Measurements from ENCODE around the gene RERE. TPM values are rescaled to one million over a fixed set of nuclear protein-coding genes. Genes with fewer than 3 reads are reported as not detected.
"Not testable (repeated sequence)": the region's sequence is repeated elsewhere in the genome, so short reads cannot be mapped to it uniquely, and the experiment has no call there.

Gene RERE
- total RNA-seq, 2 experiments from 2014 or later: 45.8 to 57.1 TPM

DNA sequence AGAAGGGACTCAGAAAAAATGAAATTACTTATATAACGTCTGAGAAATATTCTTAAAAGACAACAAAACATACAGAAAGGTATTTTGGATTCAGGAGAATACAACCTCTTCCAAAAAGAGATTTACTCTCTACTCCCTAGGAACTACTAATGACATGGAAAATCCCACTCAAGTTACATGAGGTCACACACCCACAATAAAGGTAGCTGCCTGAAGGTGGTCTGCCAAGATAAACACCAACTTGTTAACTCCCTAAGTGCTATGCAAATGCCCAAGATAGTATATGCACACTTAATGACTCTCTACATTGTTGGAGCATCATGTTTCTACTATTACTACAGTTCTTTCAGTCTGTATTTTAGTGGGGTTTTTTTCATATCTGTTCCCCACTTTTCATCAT, 26.5 kb downstream of the RERE start:
- no peak overlapping the region for H3K27ac Mint-ChIP-seq
- no peaks in the 10 kb centered on the region for H3K27me3 Mint-ChIP-seq
- TF ChIP-seq, protein P1, sequence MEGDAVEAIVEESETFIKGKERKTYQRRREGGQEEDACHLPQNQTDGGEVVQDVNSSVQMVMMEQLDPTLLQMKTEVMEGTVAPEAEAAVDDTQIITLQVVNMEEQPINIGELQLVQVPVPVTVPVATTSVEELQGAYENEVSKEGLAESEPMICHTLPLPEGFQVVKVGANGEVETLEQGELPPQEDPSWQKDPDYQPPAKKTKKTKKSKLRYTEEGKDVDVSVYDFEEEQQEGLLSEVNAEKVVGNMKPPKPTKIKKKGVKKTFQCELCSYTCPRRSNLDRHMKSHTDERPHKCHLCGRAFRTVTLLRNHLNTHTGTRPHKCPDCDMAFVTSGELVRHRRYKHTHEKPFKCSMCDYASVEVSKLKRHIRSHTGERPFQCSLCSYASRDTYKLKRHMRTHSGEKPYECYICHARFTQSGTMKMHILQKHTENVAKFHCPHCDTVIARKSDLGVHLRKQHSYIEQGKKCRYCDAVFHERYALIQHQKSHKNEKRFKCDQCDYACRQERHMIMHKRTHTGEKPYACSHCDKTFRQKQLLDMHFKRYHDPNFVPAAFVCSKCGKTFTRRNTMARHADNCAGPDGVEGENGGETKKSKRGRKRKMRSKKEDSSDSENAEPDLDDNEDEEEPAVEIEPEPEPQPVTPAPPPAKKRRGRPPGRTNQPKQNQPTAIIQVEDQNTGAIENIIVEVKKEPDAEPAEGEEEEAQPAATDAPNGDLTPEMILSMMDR (IDR thresholded peaks at IDR 0.05): no peak
- DNase-seq: no peak
- ChIA-PET POLR2A (no interaction called here), CTCF (no interaction called here)
- no peaks in the 10 kb centered on the region for H3K9me3 Mint-ChIP-seq
- ATAC-seq: no peak
- peaks cover 6% of the 10 kb centered on the region for H3K36me3 Mint-ChIP-seq (ENCODE audit: low read depth)
- peaks cover 3% of the 10 kb centered on the region for H3K4me1 Mint-ChIP-seq (ENCODE audit: low read depth)
- no peak overlapping the region for H3K4me3 Mint-ChIP-seq
- intact Hi-C loops (cut with micrococcal nuclease): no loop called here

DNA sequence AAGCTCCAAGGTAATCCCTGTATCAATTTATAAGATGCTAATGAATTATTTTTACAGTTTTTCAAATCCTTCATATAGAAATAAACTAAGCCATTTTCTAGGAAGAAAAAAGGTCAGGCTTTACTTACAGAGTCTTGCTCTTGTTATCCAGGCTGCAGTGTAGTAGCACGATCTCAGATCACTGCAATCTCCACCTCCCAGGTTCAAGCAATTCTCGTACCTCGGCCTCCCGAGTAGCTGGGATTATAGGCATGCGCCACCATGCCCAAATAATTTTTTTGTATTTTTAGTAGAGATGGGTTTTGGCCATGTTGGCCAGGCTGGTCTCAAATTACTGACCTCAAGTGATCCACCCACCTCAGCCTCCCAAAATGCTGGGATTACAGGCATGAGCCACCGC, 27.0 kb downstream of the RERE start:
- peaks cover 6% of the 10 kb centered on the region for H3K36me3 Mint-ChIP-seq (ENCODE audit: low read depth)
- no peak for DNase-seq
- CTCF ChIA-PET: no interaction called here
- H3K27ac Mint-ChIP-seq: no peak overlapping the region
- H3K27me3 Mint-ChIP-seq: no peaks in the 10 kb centered on the region
- TF ChIP-seq, protein P1 (IDR thresholded peaks at IDR 0.05): no peak
- no peaks in the 10 kb centered on the region for H3K9me3 Mint-ChIP-seq
- H3K4me3 Mint-ChIP-seq: no peak overlapping the region
- H3K4me1 Mint-ChIP-seq (ENCODE audit: low read depth): peaks cover 3% of the 10 kb centered on the region
- intact Hi-C loops (cut with micrococcal nuclease): no loop called here
- POLR2A ChIA-PET: interaction anchor here (1.0 kb wide), 1 partner anchor 73 kb away, joined by 3 read pairs; no protein-coding TSS in a partner anchor
- ATAC-seq: no peak

DNA sequence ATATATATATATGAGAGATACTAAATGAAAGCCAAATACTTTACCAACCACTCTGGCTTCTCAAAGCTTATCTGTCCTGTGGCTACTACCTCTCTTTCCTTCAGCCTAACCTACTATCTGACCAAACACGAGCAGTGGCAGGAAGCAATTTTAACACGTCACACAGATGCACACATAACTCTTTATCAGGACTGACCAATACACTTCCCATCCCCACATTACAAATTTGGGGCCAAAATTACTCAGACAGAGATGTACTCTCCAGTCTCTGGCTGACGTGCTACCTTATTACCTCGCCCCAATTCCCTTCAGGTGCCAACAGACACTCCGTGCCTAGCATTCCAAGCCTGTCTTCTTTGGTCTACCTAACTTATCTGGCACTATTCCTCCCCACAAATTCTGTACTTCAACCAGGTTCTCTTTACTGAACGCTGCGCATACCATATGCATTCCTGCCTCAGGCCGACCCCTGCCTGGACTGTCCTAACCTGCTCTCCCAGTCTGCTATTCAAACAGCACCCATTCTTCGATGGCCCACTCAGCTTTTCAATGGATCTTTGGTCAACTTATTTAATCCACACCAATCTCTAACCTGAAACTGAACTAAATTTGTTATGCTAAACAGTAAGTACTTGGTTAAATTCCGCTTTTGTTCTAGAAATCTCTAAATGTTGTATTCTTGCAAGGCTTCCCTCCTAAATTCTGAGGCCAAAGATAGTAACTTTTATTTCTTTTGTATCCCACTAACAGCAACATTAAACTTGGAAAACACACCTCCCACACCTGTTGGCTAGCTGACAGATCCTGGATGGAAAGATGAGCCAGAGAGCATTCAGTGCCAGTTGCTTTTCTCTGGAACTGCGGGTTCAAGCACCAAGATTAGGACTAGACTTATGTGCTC, 27.9 kb downstream of the RERE start:
- intact Hi-C loops (cut with micrococcal nuclease): no loop called here
- ChIA-PET POLR2A (interaction anchor here (1.0 kb wide), 1 partner anchor 74 kb away, joined by 3 read pairs; no protein-coding TSS in a partner anchor), CTCF (interaction anchor here (1.0 kb wide), 1 partner anchor 59 kb away, joined by 4 read pairs; no protein-coding TSS in a partner anchor)
- Mint-ChIP-seq H3K9me3 (no peaks in the 10 kb centered on the region), H3K36me3 (ENCODE audit: low read depth) (peaks cover 4% of the 10 kb centered on the region), H3K4me1 (ENCODE audit: low read depth) (peaks cover 3% of the 10 kb centered on the region), H3K27ac (no peak overlapping the region), H3K4me3 (no peak overlapping the region), H3K27me3 (no peaks in the 10 kb centered on the region)
- DNase-seq (no peak), ATAC-seq (no peak)
- TF ChIP-seq, protein P1 (IDR thresholded peaks at IDR 0.05): no peak

DNA sequence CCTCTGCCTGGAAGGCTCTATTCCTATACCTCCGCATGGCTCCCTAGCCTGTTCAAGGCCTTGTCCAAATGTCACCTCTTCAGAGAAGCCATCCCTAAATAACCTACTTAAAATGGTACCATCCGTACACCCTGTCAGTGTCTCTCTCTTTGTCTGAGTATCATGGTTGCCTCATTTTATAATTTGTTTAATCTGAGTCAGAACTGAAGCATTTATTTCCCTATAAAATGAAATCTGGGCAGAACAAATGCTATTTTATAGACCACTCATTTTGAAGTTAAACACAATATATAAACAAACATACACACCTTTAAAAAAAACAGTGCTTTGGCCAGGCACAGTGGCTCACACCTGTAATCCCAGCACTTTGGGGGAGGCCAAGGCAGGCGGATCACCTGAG, 30.2 kb downstream of the RERE start:
- H3K4me3 Mint-ChIP-seq: no peak overlapping the region
- peaks cover 3% of the 10 kb centered on the region for H3K36me3 Mint-ChIP-seq (ENCODE audit: low read depth)
- intact Hi-C loops (cut with micrococcal nuclease): no loop called here
- ATAC-seq (no peak), DNase-seq (no peak)
- H3K4me1 Mint-ChIP-seq (ENCODE audit: low read depth): peaks cover 3% of the 10 kb centered on the region
- H3K9me3 Mint-ChIP-seq: no peaks in the 10 kb centered on the region
- CTCF ChIA-PET: interaction anchor here (2.0 kb wide), 1 partner anchor 61 kb away, joined by 5 read pairs; no protein-coding TSS in a partner anchor
- POLR2A ChIA-PET: no interaction called here
- TF ChIP-seq, protein P1 (IDR thresholded peaks at IDR 0.05): no peak
- H3K27ac Mint-ChIP-seq: no peak overlapping the region
- no peaks in the 10 kb centered on the region for H3K27me3 Mint-ChIP-seq

DNA sequence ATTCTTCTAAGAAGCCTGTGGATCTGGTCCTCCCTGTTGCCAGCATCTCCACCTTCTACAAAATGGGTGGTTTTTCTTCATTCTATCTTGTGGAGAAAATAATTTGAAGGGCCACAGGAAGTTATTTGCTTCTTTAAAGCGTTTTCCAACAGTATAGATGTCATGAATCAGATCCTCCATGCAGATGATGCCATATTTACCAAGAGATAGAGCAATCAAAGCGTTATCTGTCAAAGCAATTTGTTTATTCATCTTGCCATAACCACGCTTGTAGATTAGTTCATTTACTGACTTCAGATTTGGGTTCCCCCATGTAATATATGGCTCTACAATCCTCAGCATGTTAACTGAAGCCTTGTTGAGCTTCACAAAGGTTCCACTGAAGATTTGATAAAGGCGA, 31.2 kb downstream of the RERE start:
- CTCF ChIA-PET: interaction anchor here (2.0 kb wide), 1 partner anchor 60 kb away, joined by 5 read pairs; no protein-coding TSS in a partner anchor
- DNase-seq; intact Hi-C loops (cut with micrococcal nuclease); H3K27me3 Mint-ChIP-seq; POLR2A ChIA-PET; H3K27ac Mint-ChIP-seq; H3K36me3 Mint-ChIP-seq (ENCODE audit: low read depth); ATAC-seq; H3K4me1 Mint-ChIP-seq (ENCODE audit: low read depth); H3K4me3 Mint-ChIP-seq; H3K9me3 Mint-ChIP-seq: not testable (repeated sequence)
